HCT116 (cell line): ENCODE data around the gene MYH15.

Source experiments
- EZH2 ChIP-seq: fragments of 200-600 bp; sonication (generic); IDR thresholded peaks from 2 replicates; pipeline ENCODE4 v1.6.1; 2017; ENCODE audit warnings: antibody characterized with exemption, mixed run types
- POLR2AphosphoS5 ChIP-seq: IDR thresholded peaks from 2 replicates; pipeline ENCODE4 v1.6.1; 2011; ENCODE audit warnings: mild to moderate bottlenecking, low read depth, low read length, moderate library complexity
- TF ChIP-seq, protein P1 (sequence below), 3 experiments: fragments of 200-600 bp in 1 of 3; sonication (generic) in 1 of 3; IDR thresholded peaks in 2 of 3; conservative IDR thresholded peaks in 1 of 3; 2 replicates each; pipeline ENCODE4 v1.5.1; 2012 to 2017; ENCODE audit warnings: low read depth in 2 of 3, low read length in 2 of 3, antibody characterized with exemption in 1 of 3, borderline replicate concordance in 1 of 3, control low read depth in 1 of 3, mild to moderate bottlenecking in 1 of 3, mixed read lengths in 1 of 3, mixed run types in 1 of 3, moderate library complexity in 1 of 3; ENCODE audit not compliant: insufficient read depth in 1 of 3

DNA sequence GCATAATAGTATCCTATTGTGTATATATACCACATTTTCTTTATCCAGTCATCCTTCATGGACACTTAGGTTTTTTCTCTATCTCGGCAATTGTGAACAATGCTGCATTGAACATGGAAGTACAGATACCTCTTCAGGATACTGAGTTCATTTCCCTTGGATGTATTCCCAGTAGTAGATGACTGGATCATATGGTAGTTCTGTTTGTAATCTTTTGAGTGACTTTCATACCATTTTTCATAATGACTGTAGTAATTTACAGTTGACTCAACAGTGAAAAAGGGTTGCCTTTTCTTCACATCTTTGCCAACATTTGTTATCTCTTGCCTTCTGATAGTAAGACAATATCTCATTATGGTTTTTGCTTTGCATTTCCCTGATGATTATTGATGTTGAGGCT is 21.8 kb downstream of the MYH15 start:
- TF ChIP-seq, protein P1, sequence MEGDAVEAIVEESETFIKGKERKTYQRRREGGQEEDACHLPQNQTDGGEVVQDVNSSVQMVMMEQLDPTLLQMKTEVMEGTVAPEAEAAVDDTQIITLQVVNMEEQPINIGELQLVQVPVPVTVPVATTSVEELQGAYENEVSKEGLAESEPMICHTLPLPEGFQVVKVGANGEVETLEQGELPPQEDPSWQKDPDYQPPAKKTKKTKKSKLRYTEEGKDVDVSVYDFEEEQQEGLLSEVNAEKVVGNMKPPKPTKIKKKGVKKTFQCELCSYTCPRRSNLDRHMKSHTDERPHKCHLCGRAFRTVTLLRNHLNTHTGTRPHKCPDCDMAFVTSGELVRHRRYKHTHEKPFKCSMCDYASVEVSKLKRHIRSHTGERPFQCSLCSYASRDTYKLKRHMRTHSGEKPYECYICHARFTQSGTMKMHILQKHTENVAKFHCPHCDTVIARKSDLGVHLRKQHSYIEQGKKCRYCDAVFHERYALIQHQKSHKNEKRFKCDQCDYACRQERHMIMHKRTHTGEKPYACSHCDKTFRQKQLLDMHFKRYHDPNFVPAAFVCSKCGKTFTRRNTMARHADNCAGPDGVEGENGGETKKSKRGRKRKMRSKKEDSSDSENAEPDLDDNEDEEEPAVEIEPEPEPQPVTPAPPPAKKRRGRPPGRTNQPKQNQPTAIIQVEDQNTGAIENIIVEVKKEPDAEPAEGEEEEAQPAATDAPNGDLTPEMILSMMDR (IDR thresholded peaks at IDR 0.05 in 2 of 3, conservative IDR thresholded peaks at IDR 0.05 in 1 of 3; ENCODE audit: borderline replicate concordance in 1 of 3, insufficient read depth in 1 of 3, low read depth in 2 of 3, low read length in 2 of 3) = no peak
- TF ChIP-seq EZH2 (no peak), POLR2AphosphoS5 (no peak)
